ENCODE data around the gene ASCC1.

The ASCC1 gene

GRCh38 chr10:72248468-72249151, 32.5 kb upstream of the ASCC1 start:
- H3K9me3 ChIP-seq (ENCODE audit: control insufficient read depth in 2 of 2, low read length in 2 of 2), result no peaks in the 10 kb centered on the region
- peak overlapping the region; percentile 34 to 62 for H3K4me3 ChIP-seq (ENCODE audit: low read length in 2 of 2)
- H3K36me3 ChIP-seq (ENCODE audit: control insufficient read depth in 2 of 2, insufficient read depth in 2 of 2, low read length in 2 of 2), result no peaks in the 10 kb centered on the region
- peak overlapping the region; percentile 93 to 96 for H3K27ac ChIP-seq (ENCODE audit: low read depth in 2 of 2, low read length in 2 of 2)
- H3K27me3 ChIP-seq (ENCODE audit: control insufficient read depth in 2 of 2, insufficient read depth in 2 of 2, low read length in 2 of 2), result no peaks in the 10 kb centered on the region
- H3K4me1 ChIP-seq (ENCODE audit: control insufficient read depth in 2 of 2, insufficient read depth in 2 of 2, low read length in 2 of 2), result peaks cover 33 to 40% of the 10 kb centered on the region in 2 donors
- peak overlapping the region; percentile 70 to 74 for H3K9ac ChIP-seq (ENCODE audit: low read depth in 1 of 2, low read length in 2 of 2)

- H3K9ac ChIP-seq (ENCODE audit: low read depth in 1 of 2, low read length in 2 of 2), result no peak overlapping the region
- peak overlapping the region; percentile 44 to 58 for H3K27ac ChIP-seq (ENCODE audit: low read depth in 2 of 2, low read length in 2 of 2)
- peaks cover 37 to 42% of the 10 kb centered on the region in 2 donors for H3K4me1 ChIP-seq (ENCODE audit: control insufficient read depth in 2 of 2, insufficient read depth in 2 of 2, low read length in 2 of 2)
These were observed 30.0 kb upstream of the ASCC1 start for GRCh38 chr10:72245949-72246525.

GRCh38 chr10:72244573-72245038, 28.5 kb upstream of the ASCC1 start:
- Histone ChIP-seq H3K4me1 (ENCODE audit: control insufficient read depth in 2 of 2, insufficient read depth in 2 of 2, low read length in 2 of 2) (peaks cover 34 to 42% of the 10 kb centered on the region in 2 donors), H3K27me3 (ENCODE audit: control insufficient read depth in 2 of 2, insufficient read depth in 2 of 2, low read length in 2 of 2) (no peaks in the 10 kb centered on the region), H3K9ac (ENCODE audit: low read depth in 1 of 2, low read length in 2 of 2) (peak overlapping the region in 1 of 2 donors; percentile 59), H3K36me3 (ENCODE audit: control insufficient read depth in 2 of 2, insufficient read depth in 2 of 2, low read length in 2 of 2) (no peaks in the 10 kb centered on the region), H3K9me3 (ENCODE audit: control insufficient read depth in 2 of 2, low read length in 2 of 2) (no peaks in the 10 kb centered on the region), H3K27ac (ENCODE audit: low read depth in 2 of 2, low read length in 2 of 2) (peak overlapping the region; percentile 67 to 81), H3K4me3 (ENCODE audit: low read length in 2 of 2) (no peak overlapping the region)

More at GRCh38 chr10:72245949-72246525, 30.0 kb upstream of the ASCC1 start:
- Histone ChIP-seq H3K4me3 (ENCODE audit: low read length in 2 of 2) (no peak overlapping the region), H3K9me3 (ENCODE audit: control insufficient read depth in 2 of 2, low read length in 2 of 2) (no peaks in the 10 kb centered on the region), H3K27me3 (ENCODE audit: control insufficient read depth in 2 of 2, insufficient read depth in 2 of 2, low read length in 2 of 2) (no peaks in the 10 kb centered on the region), H3K36me3 (ENCODE audit: control insufficient read depth in 2 of 2, insufficient read depth in 2 of 2, low read length in 2 of 2) (no peaks in the 10 kb centered on the region)

GRCh38 chr10:72243822-72244437, 27.9 kb upstream of the ASCC1 start:
- Histone ChIP-seq H3K4me3 (ENCODE audit: low read length in 2 of 2) (peak overlapping the region in 1 of 2 donors; percentile 37), H3K36me3 (ENCODE audit: control insufficient read depth in 2 of 2, insufficient read depth in 2 of 2, low read length in 2 of 2) (no peaks in the 10 kb centered on the region), H3K27ac (ENCODE audit: low read depth in 2 of 2, low read length in 2 of 2) (peak overlapping the region; percentile 67 to 81), H3K9ac (ENCODE audit: low read depth in 1 of 2, low read length in 2 of 2) (peak overlapping the region in 1 of 2 donors; percentile 52), H3K4me1 (ENCODE audit: control insufficient read depth in 2 of 2, insufficient read depth in 2 of 2, low read length in 2 of 2) (peaks cover 32 to 37% of the 10 kb centered on the region in 2 donors), H3K9me3 (ENCODE audit: control insufficient read depth in 2 of 2, low read length in 2 of 2) (no peaks in the 10 kb centered on the region), H3K27me3 (ENCODE audit: control insufficient read depth in 2 of 2, insufficient read depth in 2 of 2, low read length in 2 of 2) (no peaks in the 10 kb centered on the region)

- H3K9ac ChIP-seq (ENCODE audit: low read depth in 1 of 2, low read length in 2 of 2), result no peak overlapping the region
- no peaks in the 10 kb centered on the region for H3K9me3 ChIP-seq (ENCODE audit: control insufficient read depth in 2 of 2, low read length in 2 of 2)
- H3K4me3 ChIP-seq (ENCODE audit: low read length in 2 of 2), result no peak overlapping the region
- H3K4me1 ChIP-seq (ENCODE audit: control insufficient read depth in 2 of 2, insufficient read depth in 2 of 2, low read length in 2 of 2), result peaks cover 20 to 25% of the 10 kb centered on the region in 2 donors
- no peaks in the 10 kb centered on the region for H3K36me3 ChIP-seq (ENCODE audit: control insufficient read depth in 2 of 2, insufficient read depth in 2 of 2, low read length in 2 of 2)
- H3K27ac ChIP-seq (ENCODE audit: low read depth in 2 of 2, low read length in 2 of 2), result peak overlapping the region; percentile 5 to 6
- H3K27me3 ChIP-seq (ENCODE audit: control insufficient read depth in 2 of 2, insufficient read depth in 2 of 2, low read length in 2 of 2), result no peaks in the 10 kb centered on the region
These were observed 26.6 kb upstream of the ASCC1 start for GRCh38 chr10:72242675-72243074.

GRCh38 chr10:72241691-72242252, 25.7 kb upstream of the ASCC1 start:
- no peak overlapping the region for H3K4me3 ChIP-seq (ENCODE audit: low read length in 2 of 2)
- peaks cover 0 to 2% of the 10 kb centered on the region in 2 donors for H3K36me3 ChIP-seq (ENCODE audit: control insufficient read depth in 2 of 2, insufficient read depth in 2 of 2, low read length in 2 of 2)
- H3K27ac ChIP-seq (ENCODE audit: low read depth in 2 of 2, low read length in 2 of 2), result no peak overlapping the region
- H3K4me1 ChIP-seq (ENCODE audit: control insufficient read depth in 2 of 2, insufficient read depth in 2 of 2, low read length in 2 of 2), result peaks cover 19 to 23% of the 10 kb centered on the region in 2 donors
- no peaks in the 10 kb centered on the region for H3K27me3 ChIP-seq (ENCODE audit: control insufficient read depth in 2 of 2, insufficient read depth in 2 of 2, low read length in 2 of 2)
- H3K9ac ChIP-seq (ENCODE audit: low read depth in 1 of 2, low read length in 2 of 2), result no peak overlapping the region
- H3K9me3 ChIP-seq (ENCODE audit: control insufficient read depth in 2 of 2, low read length in 2 of 2), result no peaks in the 10 kb centered on the region

GRCh38 chr10:72240371-72240770, 24.3 kb upstream of the ASCC1 start:
- Histone ChIP-seq H3K9ac (ENCODE audit: low read depth in 1 of 2, low read length in 2 of 2) (no peak overlapping the region), H3K36me3 (ENCODE audit: control insufficient read depth in 2 of 2, insufficient read depth in 2 of 2, low read length in 2 of 2) (peaks cover 5 to 11% of the 10 kb centered on the region in 2 donors), H3K4me3 (ENCODE audit: low read length in 2 of 2) (no peak overlapping the region), H3K9me3 (ENCODE audit: control insufficient read depth in 2 of 2, low read length in 2 of 2) (no peaks in the 10 kb centered on the region), H3K27me3 (ENCODE audit: control insufficient read depth in 2 of 2, insufficient read depth in 2 of 2, low read length in 2 of 2) (no peaks in the 10 kb centered on the region), H3K27ac (ENCODE audit: low read depth in 2 of 2, low read length in 2 of 2) (no peak overlapping the region), H3K4me1 (ENCODE audit: control insufficient read depth in 2 of 2, insufficient read depth in 2 of 2, low read length in 2 of 2) (peaks cover 19 to 20% of the 10 kb centered on the region in 2 donors)

GRCh38 chr10:72239409-72239808, 23.3 kb upstream of the ASCC1 start:
- no peaks in the 10 kb centered on the region for H3K9me3 ChIP-seq (ENCODE audit: control insufficient read depth in 2 of 2, low read length in 2 of 2)
- no peak overlapping the region for H3K4me3 ChIP-seq (ENCODE audit: low read length in 2 of 2)
- peaks cover 10 to 17% of the 10 kb centered on the region in 2 donors for H3K36me3 ChIP-seq (ENCODE audit: control insufficient read depth in 2 of 2, insufficient read depth in 2 of 2, low read length in 2 of 2)
- peaks cover 10 to 12% of the 10 kb centered on the region in 2 donors for H3K4me1 ChIP-seq (ENCODE audit: control insufficient read depth in 2 of 2, insufficient read depth in 2 of 2, low read length in 2 of 2)
- no peak overlapping the region for H3K9ac ChIP-seq (ENCODE audit: low read depth in 1 of 2, low read length in 2 of 2)
- H3K27ac ChIP-seq (ENCODE audit: low read depth in 2 of 2, low read length in 2 of 2), result no peak overlapping the region
- no peaks in the 10 kb centered on the region for H3K27me3 ChIP-seq (ENCODE audit: control insufficient read depth in 2 of 2, insufficient read depth in 2 of 2, low read length in 2 of 2)

GRCh38 chr10:72238392-72239175, 22.5 kb upstream of the ASCC1 start:
- Histone ChIP-seq H3K4me3 (ENCODE audit: low read length in 2 of 2) (no peak overlapping the region), H3K9me3 (ENCODE audit: control insufficient read depth in 2 of 2, low read length in 2 of 2) (no peaks in the 10 kb centered on the region), H3K36me3 (ENCODE audit: control insufficient read depth in 2 of 2, insufficient read depth in 2 of 2, low read length in 2 of 2) (peaks cover 12 to 24% of the 10 kb centered on the region in 2 donors), H3K27me3 (ENCODE audit: control insufficient read depth in 2 of 2, insufficient read depth in 2 of 2, low read length in 2 of 2) (no peaks in the 10 kb centered on the region), H3K9ac (ENCODE audit: low read depth in 1 of 2, low read length in 2 of 2) (no peak overlapping the region), H3K27ac (ENCODE audit: low read depth in 2 of 2, low read length in 2 of 2) (no peak overlapping the region), H3K4me1 (ENCODE audit: control insufficient read depth in 2 of 2, insufficient read depth in 2 of 2, low read length in 2 of 2) (peaks cover 2 to 5% of the 10 kb centered on the region in 2 donors)
